NCI-H1092 (cell line): ENCODE data around the gene CSNK1A1.
"Not testable (repeated sequence)": the region's sequence is repeated elsewhere in the genome, so short reads cannot be mapped to it uniquely, and the experiment has no call there.

Experiments used
- DNase-seq: peaks from one replicate; lab custom pipeline; 2025; lab: John Stamatoyannopoulos, UW

Gene CSNK1A1

GRCh38 chr5:149490599-149491485 lies 60.4 kb downstream of the CSNK1A1 start:
- no peak for DNase-seq

- DNase-seq = no peak
Measured at GRCh38 chr5:149489605-149490037, 61.6 kb downstream of the CSNK1A1 start.

- no peak for DNase-seq
Measured at GRCh38 chr5:149488645-149489306, 62.5 kb downstream of the CSNK1A1 start.

- no peak for DNase-seq
Measured at GRCh38 chr5:149487672-149488071, 63.6 kb downstream of the CSNK1A1 start.

DNA sequence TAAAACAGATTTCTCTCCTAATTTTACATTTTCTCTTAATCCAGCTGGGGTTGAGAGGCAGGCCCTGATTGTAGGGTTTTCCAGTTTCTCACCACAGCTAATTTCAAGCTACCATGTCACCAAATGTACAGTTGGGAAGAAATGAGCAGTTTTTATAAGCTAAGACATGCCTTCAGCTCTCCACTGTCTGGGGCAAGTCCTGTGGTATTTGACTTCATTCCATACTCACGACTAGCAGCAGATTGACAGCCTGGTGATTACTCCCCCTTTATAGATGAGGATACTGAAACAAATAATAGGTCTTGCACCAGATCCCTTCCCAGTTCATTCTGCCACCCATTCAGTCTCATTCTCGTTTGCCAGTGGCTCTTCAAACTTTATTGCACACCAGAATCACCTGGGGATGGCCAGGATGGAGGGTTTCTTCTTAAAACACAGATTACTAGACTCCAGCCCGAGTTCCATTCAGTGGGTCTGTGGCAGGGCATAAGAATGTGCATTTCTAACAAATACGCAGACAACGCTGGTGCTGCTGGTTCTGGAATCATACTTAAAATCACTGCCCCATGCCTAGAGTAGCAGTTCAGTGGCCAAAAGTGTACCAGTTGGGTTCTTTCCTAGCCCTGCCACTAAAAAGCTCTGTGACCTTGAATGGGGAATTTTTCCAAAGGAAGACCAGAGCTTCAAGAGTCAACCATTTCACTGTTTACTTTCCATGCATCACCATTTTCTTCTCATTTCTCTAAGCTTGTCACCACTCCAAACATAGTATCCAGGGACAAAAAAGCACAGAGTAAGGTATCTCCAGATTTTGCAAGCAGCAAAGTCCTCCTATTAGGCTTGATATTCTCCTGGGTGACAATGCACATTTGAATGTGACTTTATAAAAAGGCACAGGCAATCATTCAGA lies 64.3 kb downstream of the CSNK1A1 start:
- DNase-seq = no peak

DNA sequence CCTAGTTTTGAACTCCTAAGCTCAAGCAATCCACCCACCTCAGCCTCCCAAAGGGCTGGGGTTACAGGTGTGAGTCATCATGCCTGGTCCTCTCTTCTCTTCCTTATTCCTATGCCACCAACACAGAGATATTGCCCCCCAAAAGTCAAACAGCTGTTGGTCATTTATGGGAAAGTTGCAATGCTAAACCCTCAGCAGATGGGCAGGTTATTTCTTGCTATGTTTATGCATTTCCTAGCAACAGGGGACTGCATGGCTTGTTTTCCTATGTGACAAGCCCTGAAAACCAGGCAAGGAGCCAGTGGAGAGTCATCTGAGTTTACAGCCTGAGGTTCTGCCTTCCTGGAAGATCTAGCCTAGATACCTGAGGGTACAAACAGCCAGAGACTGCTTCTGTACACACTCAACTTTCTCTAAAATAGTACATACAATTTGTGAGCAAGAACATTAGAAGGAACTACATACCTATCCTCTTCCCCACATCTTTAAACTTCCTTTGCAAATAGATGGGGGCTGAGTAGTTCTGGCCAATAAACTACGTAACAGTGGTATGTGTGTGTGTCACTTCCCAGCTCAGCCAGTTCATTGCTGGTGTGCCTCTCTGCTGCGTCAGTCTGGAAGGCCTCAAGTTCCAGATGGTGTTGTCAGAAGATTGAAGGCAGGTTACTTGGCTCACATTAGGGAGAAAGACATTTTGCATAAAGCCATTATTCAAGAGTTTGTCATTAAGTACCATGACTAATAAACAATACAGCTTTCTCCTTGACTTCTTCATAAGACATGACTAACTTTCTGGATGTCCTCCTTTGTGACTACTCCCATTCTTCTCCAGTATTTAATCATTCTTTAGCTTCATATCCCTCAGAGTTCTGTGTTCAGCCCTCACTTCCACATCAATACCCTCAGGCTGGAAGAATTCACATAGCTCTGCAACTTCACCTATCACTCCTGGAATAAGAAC lies 65.3 kb downstream of the CSNK1A1 start:
- no peak for DNase-seq

- no peak for DNase-seq
Measured at GRCh38 chr5:149481485-149481884, 69.8 kb downstream of the CSNK1A1 start.

DNA sequence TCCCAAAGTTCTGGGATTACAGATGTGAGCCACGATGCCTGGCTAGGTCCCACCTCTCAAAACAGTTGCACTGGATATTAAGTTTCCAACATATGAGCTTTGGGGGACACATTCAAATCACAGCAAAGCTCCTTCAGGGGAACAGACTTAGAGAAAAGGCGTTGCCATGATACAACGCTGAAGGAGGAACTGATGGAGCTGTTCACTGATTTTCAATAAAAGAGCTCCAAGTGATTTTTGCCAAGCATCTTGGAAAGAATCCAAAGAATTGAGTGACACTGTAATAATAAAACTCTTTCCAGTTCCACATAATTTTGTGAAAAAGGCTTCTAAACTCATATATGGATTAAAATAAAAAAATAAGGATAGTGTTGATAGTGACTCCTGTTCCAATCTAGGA lies 72.5 kb downstream of the CSNK1A1 start:
- DNase-seq = no peak

DNA sequence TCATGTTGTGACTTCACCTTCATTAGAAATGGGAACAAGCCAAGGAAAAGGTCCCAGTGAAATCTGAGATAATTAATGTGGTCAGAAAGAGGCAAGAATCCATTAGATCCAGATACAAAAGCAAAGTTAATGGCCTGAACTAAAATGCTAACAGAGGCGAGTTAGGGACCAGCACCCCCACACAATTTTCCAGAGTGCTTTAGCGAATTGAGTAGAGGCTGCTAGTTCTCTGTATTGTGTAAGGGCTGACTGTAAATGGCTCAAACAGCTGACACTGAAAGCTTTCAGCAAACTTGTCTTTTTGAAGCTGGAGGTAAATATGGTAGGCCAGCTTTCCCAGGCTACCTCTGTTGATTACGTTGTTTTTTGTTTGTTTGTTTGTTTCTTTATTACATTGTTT lies 75.5 kb downstream of the CSNK1A1 start:
- DNase-seq = no peak

DNA sequence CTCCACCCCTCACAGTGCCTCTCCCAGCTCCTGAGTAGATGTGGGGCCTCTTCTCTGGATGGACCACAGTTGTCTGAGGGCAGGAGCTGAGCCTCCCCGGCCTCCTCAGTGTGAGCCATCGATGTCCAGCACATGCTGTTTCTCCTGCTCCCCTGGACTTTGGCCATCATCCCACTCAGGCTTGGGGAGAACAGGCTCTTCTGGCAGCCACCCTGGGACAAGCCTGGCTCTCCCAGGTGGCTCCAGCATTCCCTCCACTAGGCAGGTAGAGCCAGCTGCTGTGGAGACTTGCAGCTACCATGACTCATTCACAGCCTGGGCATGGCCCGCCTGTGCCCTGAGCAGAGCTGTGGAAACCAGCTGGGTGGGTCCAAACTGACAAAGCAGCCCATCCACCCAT lies 77.0 kb downstream of the CSNK1A1 start:
- no peak for DNase-seq

DNA sequence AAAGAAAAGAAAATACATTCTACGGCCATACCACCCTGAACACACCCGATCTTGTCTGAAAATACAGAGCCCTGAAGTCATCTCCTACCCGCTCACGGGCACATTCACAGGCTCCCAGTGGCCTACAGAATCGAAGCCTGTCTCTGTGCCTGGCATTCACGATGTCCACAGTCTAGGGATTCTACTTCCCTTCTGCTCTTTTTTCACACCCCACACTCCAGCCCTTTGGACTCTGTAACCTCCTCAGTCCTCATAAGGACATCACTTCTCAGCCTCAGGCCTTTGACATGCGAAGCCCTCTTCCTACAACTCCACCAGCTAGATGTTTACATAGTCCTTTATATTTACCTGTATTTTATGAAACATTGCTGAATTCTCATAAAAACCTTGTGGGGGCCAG lies 77.8 kb downstream of the CSNK1A1 start:
- DNase-seq = no peak

DNA sequence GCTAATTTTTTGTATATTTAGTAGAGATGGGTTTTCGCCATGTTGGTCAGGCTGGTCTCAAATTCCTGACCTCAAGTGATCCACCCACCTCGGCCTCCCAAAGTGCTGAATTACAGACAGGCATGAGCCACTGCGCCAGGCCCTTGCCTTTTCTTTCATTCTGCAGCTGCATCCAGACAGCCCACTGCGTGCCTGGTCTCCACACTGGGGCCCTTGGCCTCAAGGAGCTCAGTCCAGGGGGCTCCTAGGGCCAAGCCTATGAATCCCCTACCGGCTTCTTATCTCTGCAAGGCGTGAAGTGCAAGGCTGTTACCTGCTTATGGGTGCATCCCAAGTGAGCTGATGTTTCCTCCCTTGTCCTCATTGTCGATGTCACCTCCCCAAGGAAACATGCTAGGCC lies 78.8 kb downstream of the CSNK1A1 start:
- no peak for DNase-seq

DNA sequence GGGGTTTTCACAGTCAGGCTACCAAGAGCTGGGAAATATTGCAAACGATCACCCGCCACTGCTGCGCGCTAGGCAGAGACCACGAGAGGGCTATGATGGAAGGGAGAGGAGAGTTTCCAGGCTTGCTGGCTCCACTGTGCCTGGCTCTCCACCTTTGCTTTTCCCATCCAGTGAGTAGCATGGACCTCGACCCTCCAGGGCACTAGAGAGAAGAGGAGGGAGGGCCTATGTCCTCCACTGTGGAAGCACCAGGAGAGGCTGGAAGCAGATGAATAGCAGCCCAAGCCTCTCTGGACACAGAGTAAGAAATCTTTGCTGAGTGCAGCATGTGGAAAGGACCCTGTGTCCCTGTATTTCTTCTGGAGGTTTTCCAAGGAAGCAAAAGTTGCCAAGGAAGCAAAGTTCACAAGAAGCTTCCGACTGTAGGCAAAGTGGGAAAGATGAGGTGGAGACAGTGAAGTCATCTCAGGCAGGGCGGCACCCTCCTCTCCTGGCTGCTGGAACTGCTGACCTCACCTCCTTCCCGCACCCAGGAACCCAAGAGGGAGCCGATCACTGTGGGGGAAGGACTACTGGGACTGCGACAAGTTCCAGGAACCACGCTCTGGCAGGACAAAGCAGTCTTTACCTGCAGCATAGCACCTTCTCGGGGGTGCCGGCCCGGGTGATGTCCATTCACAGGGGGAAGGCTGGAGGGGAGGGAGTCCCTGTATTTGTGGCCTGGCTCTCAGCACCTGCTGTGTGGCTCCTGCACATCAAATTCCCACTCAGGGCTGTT lies 79.6 kb downstream of the CSNK1A1 start:
- no peak for DNase-seq

GRCh38 chr5:149470942-149471341 lies 80.3 kb downstream of the CSNK1A1 start:
- no peak for DNase-seq

- DNase-seq = no peak
Measured at GRCh38 chr5:149466457-149466972, 84.7 kb downstream of the CSNK1A1 start.

- DNase-seq = no peak
Measured at GRCh38 chr5:149464796-149465489, 86.3 kb downstream of the CSNK1A1 start.

DNA sequence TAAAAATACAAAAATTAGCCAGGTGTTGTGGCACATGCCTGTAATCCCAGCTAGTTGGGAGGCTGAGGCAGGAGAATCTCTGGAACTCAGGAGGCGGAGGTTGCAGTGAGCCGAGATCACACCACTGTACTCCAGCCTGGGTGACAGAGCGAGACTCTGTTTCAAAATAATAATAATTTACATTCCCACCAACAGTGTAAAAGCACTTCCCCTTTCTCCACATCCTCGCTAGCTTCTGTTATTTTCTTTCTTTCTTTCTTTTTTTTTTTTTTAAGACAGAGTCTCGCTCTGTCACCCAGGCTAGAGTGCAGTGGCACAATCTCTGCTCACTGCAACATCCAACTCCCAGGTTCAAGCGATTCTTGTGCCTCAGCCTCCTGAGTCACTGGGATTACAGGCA lies 89.3 kb downstream of the CSNK1A1 start:
- DNase-seq = not testable (repeated sequence)

DNA sequence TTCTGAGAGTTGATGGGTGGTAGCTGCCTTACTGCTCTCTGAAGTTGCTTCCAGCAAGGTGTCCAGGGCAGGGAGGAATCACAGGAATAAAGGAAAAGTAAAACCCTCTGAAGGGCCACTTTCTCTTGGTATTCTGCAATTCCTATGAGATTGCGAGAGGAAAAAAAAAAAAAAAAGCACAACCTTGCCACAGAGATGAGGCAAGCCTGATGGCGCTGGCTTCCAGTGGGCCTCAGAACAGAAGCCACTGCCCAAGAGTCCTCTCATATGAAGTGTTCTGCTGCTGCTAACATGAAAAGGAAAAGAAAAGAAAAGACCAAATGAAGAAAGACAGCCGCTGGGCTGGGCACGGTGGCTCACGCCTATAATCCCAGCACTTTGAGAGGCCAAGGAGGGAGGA lies 91.3 kb downstream of the CSNK1A1 start:
- no peak for DNase-seq

DNA sequence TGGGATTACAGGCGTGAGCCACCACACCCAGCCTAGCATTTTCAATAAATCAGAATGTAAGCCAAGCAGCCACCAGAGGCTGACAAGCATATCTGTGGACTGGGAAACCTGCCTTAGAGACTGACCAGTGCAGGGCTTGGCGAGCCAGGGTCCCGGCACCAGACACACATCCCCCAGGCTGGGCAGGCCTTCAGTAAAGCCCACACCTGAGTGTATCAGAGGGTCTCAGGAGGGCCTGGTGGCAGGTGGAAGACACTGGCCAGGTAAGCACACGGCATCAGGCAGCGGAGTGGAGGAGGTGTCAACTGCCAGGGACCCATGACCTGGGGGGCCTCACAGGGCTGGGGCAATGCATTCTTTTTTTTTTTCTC lies 93.9 kb downstream of the CSNK1A1 start:
- no peak for DNase-seq
